Activated CD8-positive, alpha-beta T cell treated with anti-CD3 and anti-CD28 coated beads for 36 hours (primary cell): ENCODE results near the gene ANTXR1. TPM values are rescaled to one million over a fixed set of nuclear protein-coding genes. Genes with fewer than 3 reads are reported as not detected.

Experiments used
- ATAC-seq: fragments of 200-7000 bp; cut with Tn5 transposase; one replicate; pipeline ENCODE4 v1.10.0; 2021; ENCODE audit warnings: mild to moderate bottlenecking, moderate library complexity
- CTCF ChIA-PET: fragments of 350-600 bp; sonication (Branson Sonifier 250); formaldehyde crosslinking; loops from one replicate; lab custom pipeline; 2021; ENCODE audit warnings: antibody characterized with exemption; lab: Charles Lee
- POLR2A ChIA-PET: fragments of 350-600 bp; sonication (Branson Sonifier 250); formaldehyde crosslinking; loops from one replicate; lab custom pipeline; 2021; ENCODE audit warnings: antibody characterized with exemption; lab: Charles Lee
- DNase-seq: peaks from one replicate; pipeline ENCODE4 v3.0.0-alpha.2; 2020
- H3K27ac Mint-ChIP-seq: one replicate; pipeline ENCODE4 v1.8.0; 2021; ENCODE audit warnings: mild to moderate bottlenecking, mixed read lengths
- H3K27me3 Mint-ChIP-seq: one replicate; pipeline ENCODE4 v1.8.0; 2021; ENCODE audit warnings: mixed read lengths
- H3K36me3 Mint-ChIP-seq: one replicate; pipeline ENCODE4 v1.8.0; 2021; ENCODE audit warnings: low read depth, mixed read lengths
- H3K4me1 Mint-ChIP-seq: one replicate; pipeline ENCODE4 v1.8.0; 2021; ENCODE audit warnings: low read depth, mixed read lengths
- H3K4me3 Mint-ChIP-seq: one replicate; pipeline ENCODE4 v1.8.0; 2021; ENCODE audit warnings: mild to moderate bottlenecking, moderate library complexity, mixed read lengths
- H3K9me3 Mint-ChIP-seq: one replicate; pipeline ENCODE4 v1.8.0; 2021; ENCODE audit warnings: mixed read lengths
- CTCF ChIP-seq: fragments of 200-600 bp; IDR thresholded peaks from one replicate; pipeline ENCODE4 v1.8.0; 2022; ENCODE audit warnings: antibody characterized with exemption, mild to moderate bottlenecking
- intact Hi-C: fragments of 100-400 bp; cut with micrococcal nuclease; formaldehyde crosslinking; loops from one replicate; pipeline ENCODE4 v1.10.0; 2022
- total RNA-seq, 2 experiments: library from RNA; stranded (reverse); gene quantifications; one replicate each; pipeline ENCODE4 v1.2.3, GENCODE V29; 2021

The ANTXR1 gene
- total RNA-seq, 2 experiments from 2014 or later = 0.05 to 0.09 TPM

GRCh38 chr2:69237070-69237670 lies 224.2 kb downstream of the ANTXR1 start:
- no peak overlapping the region for H3K4me3 Mint-ChIP-seq
- peaks cover 2% of the 10 kb centered on the region for H3K27me3 Mint-ChIP-seq
- no peaks in the 10 kb centered on the region for H3K9me3 Mint-ChIP-seq
- ATAC-seq = no peak
- H3K4me1 Mint-ChIP-seq = no peaks in the 10 kb centered on the region
- no peak overlapping the region for H3K27ac Mint-ChIP-seq
- no peaks in the 10 kb centered on the region for H3K36me3 Mint-ChIP-seq
- POLR2A ChIA-PET = no interaction called here
- no peak for TF ChIP-seq CTCF
- DNase-seq = no peak
- CTCF ChIA-PET = no interaction called here
- intact Hi-C loops = no loop called here

- ATAC-seq = no peak
- TF ChIP-seq CTCF = no peak
- no peak overlapping the region for H3K27ac Mint-ChIP-seq
- no peak overlapping the region for H3K4me3 Mint-ChIP-seq
- H3K4me1 Mint-ChIP-seq = no peaks in the 10 kb centered on the region
- H3K27me3 Mint-ChIP-seq = peaks cover 2% of the 10 kb centered on the region
- H3K9me3 Mint-ChIP-seq = no peaks in the 10 kb centered on the region
- CTCF ChIA-PET = no interaction called here
- intact Hi-C loops = no loop called here
- no peaks in the 10 kb centered on the region for H3K36me3 Mint-ChIP-seq
- POLR2A ChIA-PET = no interaction called here
- no peak for DNase-seq
Observed at GRCh38 chr2:69238449-69239031, 225.6 kb downstream of the ANTXR1 start.

- intact Hi-C loops = no loop called here
- H3K9me3 Mint-ChIP-seq = no peaks in the 10 kb centered on the region
- CTCF ChIA-PET = no interaction called here
Observed at GRCh38 chr2:69241093-69241492, 228.1 kb downstream of the ANTXR1 start.

GRCh38 chr2:69241664-69242514 lies 228.9 kb downstream of the ANTXR1 start:
- ATAC-seq = no peak
- CTCF ChIA-PET = no interaction called here
- POLR2A ChIA-PET = no interaction called here
- Mint-ChIP-seq H3K9me3 (no peaks in the 10 kb centered on the region), H3K36me3 (no peaks in the 10 kb centered on the region), H3K4me3 (no peak overlapping the region), H3K27ac (no peak overlapping the region), H3K4me1 (no peaks in the 10 kb centered on the region), H3K27me3 (peaks cover 2% of the 10 kb centered on the region)
- intact Hi-C loops = no loop called here
- no peak for TF ChIP-seq CTCF
- no peak for DNase-seq

More at GRCh38 chr2:69241093-69241492, 228.1 kb downstream of the ANTXR1 start:
- peaks cover 2% of the 10 kb centered on the region for H3K27me3 Mint-ChIP-seq
- no peak for DNase-seq
- no peaks in the 10 kb centered on the region for H3K4me1 Mint-ChIP-seq
- no peak overlapping the region for H3K27ac Mint-ChIP-seq
- no peak for TF ChIP-seq CTCF
- no peak for ATAC-seq
- H3K4me3 Mint-ChIP-seq = no peak overlapping the region
- POLR2A ChIA-PET = interaction anchor here (0.9 kb wide), 1 partner anchor 77 kb away, joined by 3 read pairs; no protein-coding TSS in a partner anchor
- no peaks in the 10 kb centered on the region for H3K36me3 Mint-ChIP-seq

- H3K9me3 Mint-ChIP-seq = no peaks in the 10 kb centered on the region
- H3K27ac Mint-ChIP-seq = no peak overlapping the region
- no peak overlapping the region for H3K4me3 Mint-ChIP-seq
- no peak for ATAC-seq
- DNase-seq = no peak
- intact Hi-C loops = no loop called here
- no peaks in the 10 kb centered on the region for H3K36me3 Mint-ChIP-seq
- POLR2A ChIA-PET = no interaction called here
- H3K4me1 Mint-ChIP-seq = no peaks in the 10 kb centered on the region
- TF ChIP-seq CTCF = no peak
- CTCF ChIA-PET = interaction anchor here (0.5 kb wide), 1 partner anchor 631 kb away, joined by 3 read pairs; no protein-coding TSS in a partner anchor
- H3K27me3 Mint-ChIP-seq = no peaks in the 10 kb centered on the region
Observed at GRCh38 chr2:69242651-69243051, 229.7 kb downstream of the ANTXR1 start.
